K562 (cell line): ENCODE data around the gene HYAL3.

Source experiments
- CGGBP1 ChIP-seq: fragments of 250-450 bp; sonication (Bioruptor Pico); IDR thresholded peaks from 2 replicates; pipeline ENCODE4 v1.9.0; 2021; ENCODE audit warnings: mild to moderate bottlenecking
- NFIC ChIP-seq: fragments of 450-650 bp; IDR thresholded peaks from 2 replicates; pipeline ENCODE4 v1.6.1; 2017; ENCODE audit warnings: mild to moderate bottlenecking, inconsistent platforms
- SRF ChIP-seq, 2 experiments: fragments of 250-450, 450-650 bp in 1 of 2; sonication (Bioruptor Pico) in 1 of 2; sonication (generic) in 1 of 2; formaldehyde crosslinking; IDR thresholded peaks; 2 replicates each; pipeline versions ENCODE4 v1.5.0 to v1.5.1; 2020 to 2022; ENCODE audit warnings: mild to moderate bottlenecking in 1 of 2, missing genetic modification reagents in 1 of 2
- ZNF184 ChIP-seq: sonication (generic); formaldehyde crosslinking; IDR thresholded peaks from 2 replicates; pipeline ENCODE4 v1.5.0; 2020; ENCODE audit warnings: missing genetic modification reagents

GRCh38 chr3:50340448-50341329 is 41.5 kb upstream of the HYAL3 start, which contains the start of gene RASSF1:
- TF ChIP-seq NFIC = no peak
- no peak for TF ChIP-seq SRF (CRISPR knock-in tag; IDR thresholded peaks at IDR 0.05)
- no peak for TF ChIP-seq CGGBP1 (CRISPR knock-in tag)
- TF ChIP-seq ZNF184 (CRISPR knock-in tag) = no peak
